B cell (primary cell): ENCODE measurements around the gene KCNQ5. TPM values are rescaled to one million over a fixed set of nuclear protein-coding genes. Genes with fewer than 3 reads are reported as not detected.

Experiments used
- ATAC-seq: fragments of 200-7000 bp; cut with Tn5 transposase; one replicate; pipeline ENCODE4 v1.10.0; 2021; ENCODE audit warnings: low read depth, mild to moderate bottlenecking, moderate number of reproducible peaks, moderate library complexity
- CTCF ChIA-PET: fragments of 350-600 bp; sonication (Branson Sonifier 250); formaldehyde crosslinking; loops from one replicate; lab custom pipeline; 2021; ENCODE audit warnings: antibody characterized with exemption, inconsistent platforms; lab: Charles Lee
- POLR2A ChIA-PET: fragments of 350-600 bp; sonication (Branson Sonifier 250); formaldehyde crosslinking; loops from one replicate; lab custom pipeline; 2021; ENCODE audit warnings: antibody characterized with exemption; lab: Charles Lee
- DNase-seq: peaks from one replicate; pipeline ENCODE4 v3.0.0; 2013
- H2AFZ ChIP-seq: 2 replicates; pipeline ENCODE4 v1.6.1; 2012; ENCODE audit warnings: mild to moderate bottlenecking, low read depth, low read length; ENCODE audit not compliant: insufficient read depth, poor library complexity, severe bottlenecking
- H3K27ac ChIP-seq, 2 donors: 1 replicate in 1 of 2; 2 replicates in 1 of 2; pipeline ENCODE4 v1.5.1; 2012 to 2013; ENCODE audit warnings: low read length in 2 of 2, mild to moderate bottlenecking in 2 of 2, moderate library complexity in 1 of 2
- H3K27me3 ChIP-seq, 4 experiments: fragments of 200-600 bp in 1 of 4; sonication (generic) in 1 of 4; replicated peaks in 1 of 4; 1 replicate in 2 of 4; 2 replicates in 2 of 4; pipeline versions ENCODE4 v1.6.1 to v1.7.0; 2013 to 2016; ENCODE audit warnings: low read length in 3 of 4, mild to moderate bottlenecking in 2 of 4, mixed read lengths in 1 of 4, moderate library complexity in 1 of 4; ENCODE audit not compliant: insufficient read depth in 4 of 4, control insufficient read depth in 3 of 4; ENCODE audit errors: control extremely low read depth in 1 of 4
- H3K36me3 ChIP-seq, 2 experiments: replicated peaks in 1 of 2; 1 replicate in 1 of 2; 2 replicates in 1 of 2; pipeline versions ENCODE4 v1.6.1 to v1.7.1; 2013; ENCODE audit warnings: low read length in 1 of 2; ENCODE audit not compliant: insufficient read depth in 2 of 2, control insufficient read depth in 1 of 2; ENCODE audit errors: control extremely low read depth in 1 of 2, extremely low read depth in 1 of 2
- H3K4me1 ChIP-seq, 2 donors: fragments of 200-600 bp in 1 of 2; sonication (generic) in 1 of 2; 1 replicate in 1 of 2; 2 replicates in 1 of 2; pipeline versions ENCODE4 v1.5.1 to v1.6.1; 2013 to 2017; ENCODE audit warnings: low read length in 2 of 2; ENCODE audit not compliant: control insufficient read depth in 2 of 2, insufficient read depth in 2 of 2
- H3K4me2 ChIP-seq: replicated peaks from 2 replicates; pipeline ENCODE3; 2012; ENCODE audit warnings: mild to moderate bottlenecking, low read depth, low read length; ENCODE audit not compliant: poor library complexity, severe bottlenecking
- H3K4me3 ChIP-seq, 5 experiments: fragments of 200-600 bp in 1 of 5; sonication (generic) in 1 of 5; 1 replicate in 3 of 5; 2 replicates in 2 of 5; pipeline versions ENCODE4 v1.5.1 to v1.7.0; 2011 to 2016; ENCODE audit warnings: low read length in 4 of 5, mild to moderate bottlenecking in 4 of 5, low read depth in 2 of 5, control low read depth in 1 of 5, moderate library complexity in 1 of 5; ENCODE audit not compliant: insufficient read depth in 1 of 5; ENCODE audit errors: control extremely low read depth in 1 of 5, extremely low read depth in 1 of 5
- H3K79me2 ChIP-seq: fragments of 200-600 bp; sonication (generic); one replicate; pipeline ENCODE4 v1.6.0; 2016; ENCODE audit warnings: low read length; ENCODE audit not compliant: control insufficient read depth, insufficient read depth
- H3K9ac ChIP-seq: fragments of 200-600 bp; sonication (generic); 2 replicates; pipeline ENCODE4 v1.6.1; 2017; ENCODE audit warnings: mild to moderate bottlenecking, low read length, moderate library complexity
- H3K9me3 ChIP-seq, 3 donors: one replicate each; pipeline versions ENCODE4 v1.6.1 to v1.7.1; 2013; ENCODE audit warnings: low read length in 2 of 3; ENCODE audit not compliant: control insufficient read depth in 2 of 3, insufficient read depth in 1 of 3; ENCODE audit errors: control extremely low read depth in 1 of 3
- H4K20me1 ChIP-seq: 2 replicates; pipeline ENCODE4 v1.6.0; 2012; ENCODE audit warnings: mild to moderate bottlenecking, low read length; ENCODE audit not compliant: insufficient read depth, control insufficient read depth, poor library complexity, severe bottlenecking
- H3K27ac Mint-ChIP-seq: one replicate; pipeline ENCODE4 v1.8.0; 2021; ENCODE audit warnings: mixed read lengths
- H3K27me3 Mint-ChIP-seq: one replicate; pipeline ENCODE4 v1.8.0; 2021; ENCODE audit warnings: mixed read lengths
- H3K4me1 Mint-ChIP-seq: one replicate; pipeline ENCODE4 v1.8.0; 2021; ENCODE audit warnings: mixed read lengths
- H3K4me3 Mint-ChIP-seq: one replicate; pipeline ENCODE4 v1.8.0; 2021; ENCODE audit warnings: mixed read lengths
- H3K9me3 Mint-ChIP-seq: one replicate; pipeline ENCODE4 v1.8.0; 2022; ENCODE audit warnings: mixed read lengths; ENCODE audit not compliant: insufficient read depth
- CTCF ChIP-seq: fragments of 200-600 bp; IDR thresholded peaks from one replicate; pipeline ENCODE4 v1.8.0; 2022; ENCODE audit warnings: antibody characterized with exemption, mild to moderate bottlenecking
- EZH2 ChIP-seq: IDR thresholded peaks from 2 replicates; pipeline ENCODE4 v1.6.1; 2012; ENCODE audit warnings: borderline replicate concordance, low read depth, mild to moderate bottlenecking, moderate library complexity, low read length; ENCODE audit not compliant: insufficient read depth, poor library complexity, severe bottlenecking
- WGBS: methylation state at CpG from one replicate; pipeline ENCODE4 v1.1.5; 2013; ENCODE audit warnings: missing lambda C conversion rate; ENCODE audit not compliant: insufficient coverage; 5-methylcytosine and 5-hydroxymethylcytosine counted together
- intact Hi-C: fragments of 100-400 bp; cut with micrococcal nuclease; formaldehyde crosslinking; loops from one replicate; pipeline ENCODE4 v1.10.0; 2022
- polyA plus RNA-seq: library from polyadenylated mRNA; depleted of rRNA; stranded (reverse); fragments of >200 nt; gene quantifications from 2 replicates; pipeline ENCODE4 v1.2.3, GENCODE V29; 2012
- total RNA-seq, 2 donors: library from RNA; stranded (reverse); fragments of 120-200 nt in 1 of 2; gene quantifications; 1 replicate in 1 of 2; 2 replicates in 1 of 2; pipeline versions ENCODE4 v1.2.3 to v1.2.4, GENCODE V29; 2013 to 2022

The KCNQ5 gene
- total and polyA plus RNA-seq, 2 donors (not counting 1 experiment from before 2014, with no cell fraction given) = 2.3 to 9.4 TPM

GRCh38 chr6:72826744-72827438 lies 205.0 kb downstream of the KCNQ5 start:
- WGBS = no CpG with 5 or more reads among the region's 1 CpG
- Mint-ChIP-seq H3K27ac (no peak overlapping the region), H3K4me1 (peaks cover 24% of the 10 kb centered on the region), H3K4me3 (no peak overlapping the region), H3K9me3 (peaks cover 6% of the 10 kb centered on the region), H3K27me3 (no peaks in the 10 kb centered on the region)
- no peak for DNase-seq
- H3K36me3 ChIP-seq = no peaks in the 10 kb centered on the region
- intact Hi-C loops = no loop called here
- no peak for TF ChIP-seq EZH2
- no peak for TF ChIP-seq CTCF
- peaks cover 0 to 3% of the 10 kb centered on the region in 2 donors for H3K4me1 ChIP-seq
- H3K27ac ChIP-seq = no peak overlapping the region
- H3K27me3 ChIP-seq = no peaks in the 10 kb centered on the region
- H3K4me2 ChIP-seq = no peak overlapping the region
- H2AFZ ChIP-seq = no peak overlapping the region
- ATAC-seq = no peak
- no peaks in the 10 kb centered on the region for H3K79me2 ChIP-seq
- no peak overlapping the region for H3K4me3 ChIP-seq
- ChIA-PET POLR2A (no interaction called here), CTCF (no interaction called here)
- H4K20me1 ChIP-seq = no peaks in the 10 kb centered on the region
- no peaks in the 10 kb centered on the region for H3K9me3 ChIP-seq
- no peak overlapping the region for H3K9ac ChIP-seq

- H3K27me3 Mint-ChIP-seq = no peaks in the 10 kb centered on the region
- Histone ChIP-seq H3K27ac (no peak overlapping the region), H3K36me3 (no peaks in the 10 kb centered on the region), H3K9ac (no peak overlapping the region), H3K4me1 (peaks cover 0 to 3% of the 10 kb centered on the region in 2 donors), H3K4me2 (no peak overlapping the region), H3K4me3 (no peak overlapping the region), H2AFZ (no peak overlapping the region), H3K27me3 (no peaks in the 10 kb centered on the region), H3K9me3 (no peaks in the 10 kb centered on the region), H4K20me1 (no peaks in the 10 kb centered on the region), H3K79me2 (no peaks in the 10 kb centered on the region)
- 100% methylated on average over 1 of the region's 2 CpGs for WGBS
- ATAC-seq = no peak
- TF ChIP-seq CTCF = no peak
- TF ChIP-seq EZH2 = no peak
- DNase-seq = no peak
- H3K4me1 Mint-ChIP-seq = peaks cover 24% of the 10 kb centered on the region
- ChIA-PET CTCF (no interaction called here), POLR2A (no interaction called here)
- peaks cover 6% of the 10 kb centered on the region for H3K9me3 Mint-ChIP-seq
- H3K27ac Mint-ChIP-seq = no peak overlapping the region
- no peak overlapping the region for H3K4me3 Mint-ChIP-seq
- intact Hi-C loops = no loop called here
These were observed 207.0 kb downstream of the KCNQ5 start for GRCh38 chr6:72828904-72829303.
